Nephron progenitor cell (in vitro differentiated cells): ENCODE measurements around the gene NFIA.

Experiments used
- DNase-seq: peaks from one replicate; pipeline ENCODE4 v3.0.0; 2021
- H3K27ac Mint-ChIP-seq: 2 replicates; pipeline ENCODE4 v1.8.0; 2021; ENCODE audit warnings: mild to moderate bottlenecking, moderate library complexity, mixed read lengths
- H3K27me3 Mint-ChIP-seq: 2 replicates; pipeline ENCODE4 v1.8.0; 2021; ENCODE audit warnings: mild to moderate bottlenecking, low read depth, mixed read lengths; ENCODE audit not compliant: poor library complexity
- H3K36me3 Mint-ChIP-seq: 2 replicates; pipeline ENCODE4 v1.8.0; 2021; ENCODE audit warnings: low read depth, mixed read lengths
- H3K4me1 Mint-ChIP-seq: 2 replicates; pipeline ENCODE4 v1.8.0; 2021; ENCODE audit warnings: mixed read lengths
- H3K4me3 Mint-ChIP-seq: 2 replicates; pipeline ENCODE4 v1.8.0; 2021; ENCODE audit warnings: mild to moderate bottlenecking, moderate library complexity, mixed read lengths
- H3K9me3 Mint-ChIP-seq: 2 replicates; pipeline ENCODE4 v1.8.0; 2021; ENCODE audit warnings: mild to moderate bottlenecking, moderate library complexity, mixed read lengths
- TF ChIP-seq, protein P1 (sequence below): fragments of 200-600 bp; sonication (generic); IDR thresholded peaks from 2 replicates; pipeline ENCODE4 v1.5.0; 2021; ENCODE audit warnings: antibody characterized with exemption

Gene NFIA

DNA sequence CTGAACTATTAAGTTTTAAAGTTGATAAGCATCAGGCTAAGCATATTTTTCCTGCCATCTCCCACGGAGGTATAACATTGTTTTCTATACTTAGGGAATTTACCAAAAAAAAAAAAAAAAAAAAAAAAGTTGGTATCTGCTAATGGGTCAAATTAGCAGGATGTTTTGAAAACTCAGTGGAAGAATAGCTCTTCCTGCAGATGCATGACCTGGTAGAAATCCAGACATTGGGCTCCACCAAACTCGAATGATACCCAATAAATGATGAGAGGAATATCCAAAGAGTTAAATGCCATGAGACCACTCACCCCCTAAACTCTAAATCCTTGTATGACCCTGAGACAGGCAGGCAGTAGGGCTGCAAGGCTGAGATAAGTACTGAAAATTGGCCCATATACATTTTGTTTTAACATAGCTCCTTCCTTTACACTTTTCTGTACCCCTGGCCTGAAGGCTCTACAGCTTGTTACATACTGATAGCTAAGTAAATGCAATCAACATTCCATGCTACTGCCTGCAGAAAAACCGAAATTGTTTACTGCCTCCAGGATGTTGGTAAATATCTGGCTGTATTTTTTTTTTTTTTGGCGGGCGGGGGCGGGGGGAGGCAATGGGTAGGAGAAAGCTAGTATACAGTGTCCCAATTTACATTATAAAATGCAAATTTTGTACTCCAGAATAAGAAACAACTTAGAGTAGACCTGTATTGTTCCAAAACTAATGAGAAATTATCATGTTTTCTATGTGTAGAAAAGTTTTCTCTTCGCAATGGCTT lies 57.6 kb downstream of the NFIA start:
- TF ChIP-seq, protein P1, sequence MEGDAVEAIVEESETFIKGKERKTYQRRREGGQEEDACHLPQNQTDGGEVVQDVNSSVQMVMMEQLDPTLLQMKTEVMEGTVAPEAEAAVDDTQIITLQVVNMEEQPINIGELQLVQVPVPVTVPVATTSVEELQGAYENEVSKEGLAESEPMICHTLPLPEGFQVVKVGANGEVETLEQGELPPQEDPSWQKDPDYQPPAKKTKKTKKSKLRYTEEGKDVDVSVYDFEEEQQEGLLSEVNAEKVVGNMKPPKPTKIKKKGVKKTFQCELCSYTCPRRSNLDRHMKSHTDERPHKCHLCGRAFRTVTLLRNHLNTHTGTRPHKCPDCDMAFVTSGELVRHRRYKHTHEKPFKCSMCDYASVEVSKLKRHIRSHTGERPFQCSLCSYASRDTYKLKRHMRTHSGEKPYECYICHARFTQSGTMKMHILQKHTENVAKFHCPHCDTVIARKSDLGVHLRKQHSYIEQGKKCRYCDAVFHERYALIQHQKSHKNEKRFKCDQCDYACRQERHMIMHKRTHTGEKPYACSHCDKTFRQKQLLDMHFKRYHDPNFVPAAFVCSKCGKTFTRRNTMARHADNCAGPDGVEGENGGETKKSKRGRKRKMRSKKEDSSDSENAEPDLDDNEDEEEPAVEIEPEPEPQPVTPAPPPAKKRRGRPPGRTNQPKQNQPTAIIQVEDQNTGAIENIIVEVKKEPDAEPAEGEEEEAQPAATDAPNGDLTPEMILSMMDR = no peak
- Mint-ChIP-seq H3K36me3 (no peaks in the 10 kb centered on the region), H3K4me1 (peaks cover 39% of the 10 kb centered on the region), H3K4me3 (no peak overlapping the region), H3K27ac (no peak overlapping the region), H3K27me3 (peaks cover 20% of the 10 kb centered on the region), H3K9me3 (no peaks in the 10 kb centered on the region)
- DNase-seq = no peak

DNA sequence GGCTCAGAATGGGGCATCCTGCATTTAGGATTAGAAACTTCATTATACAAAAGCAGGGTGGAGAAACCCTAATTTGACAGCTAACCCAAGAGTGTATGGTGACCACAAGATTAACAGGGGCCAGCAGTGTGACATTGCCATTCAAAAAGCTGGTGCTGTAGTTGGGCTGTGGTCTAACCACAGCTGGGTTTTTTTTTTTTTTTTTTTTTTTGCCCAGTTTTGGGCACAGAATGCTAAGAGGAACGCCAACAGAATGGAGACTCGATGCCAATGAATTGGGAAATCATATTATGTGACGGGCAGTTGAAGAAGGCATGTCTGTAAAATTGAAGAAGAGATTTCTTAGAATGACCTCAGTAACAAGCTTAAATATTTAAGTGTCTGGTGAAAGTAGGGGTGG lies 58.4 kb downstream of the NFIA start:
- H3K36me3 Mint-ChIP-seq = no peaks in the 10 kb centered on the region
- DNase-seq = no peak
- peaks cover 33% of the 10 kb centered on the region for H3K4me1 Mint-ChIP-seq
- H3K9me3 Mint-ChIP-seq = no peaks in the 10 kb centered on the region
- H3K27ac Mint-ChIP-seq = no peak overlapping the region
- H3K27me3 Mint-ChIP-seq = peaks cover 20% of the 10 kb centered on the region
- TF ChIP-seq, protein P1 = no peak
- no peak overlapping the region for H3K4me3 Mint-ChIP-seq

DNA sequence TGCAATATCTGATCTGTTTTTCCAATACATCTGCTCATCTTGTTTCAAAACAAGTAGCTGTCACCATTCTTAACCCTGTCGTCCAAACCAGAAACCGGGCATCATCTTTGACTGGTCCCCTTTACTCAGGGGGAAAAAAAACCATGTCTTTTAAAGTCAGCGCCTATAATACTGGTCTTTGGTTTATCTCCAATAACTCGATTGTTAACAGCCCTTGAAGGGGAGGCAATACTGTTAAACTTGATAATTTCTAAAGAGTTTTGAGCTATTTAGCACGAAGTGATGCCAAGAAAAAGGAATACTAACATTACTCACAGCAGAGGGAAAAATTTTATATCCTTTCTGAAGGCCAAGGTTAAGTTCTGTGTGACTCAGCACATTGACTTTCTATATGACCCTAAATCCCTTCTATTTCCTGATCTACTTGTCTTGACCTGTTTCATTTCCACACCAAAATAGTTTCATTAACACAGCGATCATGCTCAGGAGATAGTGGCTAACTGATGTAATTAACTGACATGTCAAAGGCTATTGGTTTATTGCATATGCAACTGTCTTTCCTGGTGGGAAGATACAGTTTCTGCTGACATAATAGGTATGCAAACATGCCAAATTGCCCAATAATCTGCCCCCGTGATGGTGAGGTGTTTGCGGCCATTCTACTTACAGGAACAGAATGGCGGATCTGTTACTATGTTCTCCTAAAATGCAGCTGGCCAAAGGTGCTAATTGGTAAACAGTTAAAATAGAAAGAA lies 59.1 kb downstream of the NFIA start:
- no peaks in the 10 kb centered on the region for H3K9me3 Mint-ChIP-seq
- peaks cover 20% of the 10 kb centered on the region for H3K27me3 Mint-ChIP-seq
- H3K27ac Mint-ChIP-seq = no peak overlapping the region
- DNase-seq = no peak
- TF ChIP-seq, protein P1 = no peak
- H3K4me1 Mint-ChIP-seq = peaks cover 35% of the 10 kb centered on the region
- H3K4me3 Mint-ChIP-seq = no peak overlapping the region
- H3K36me3 Mint-ChIP-seq = no peaks in the 10 kb centered on the region

DNA sequence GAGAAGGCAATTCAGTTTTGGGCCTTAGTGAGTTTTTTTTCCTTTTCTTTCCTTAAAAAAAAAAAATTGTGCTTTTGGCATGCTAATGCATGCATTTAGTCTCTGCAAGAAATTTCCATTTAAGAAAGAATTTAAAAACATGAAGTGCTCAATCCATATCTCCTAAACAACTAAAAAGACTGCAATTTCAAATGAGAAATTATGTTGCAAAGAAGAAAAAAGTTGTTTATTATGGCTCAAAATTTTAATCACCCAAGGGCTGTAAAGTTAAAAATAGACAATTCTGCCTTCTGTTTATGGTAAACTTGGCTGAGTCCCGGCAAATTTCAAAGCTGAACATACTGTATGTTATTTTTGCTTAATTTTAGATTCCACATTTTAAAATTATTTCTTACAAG lies 59.7 kb downstream of the NFIA start:
- Mint-ChIP-seq H3K4me1 (peaks cover 38% of the 10 kb centered on the region), H3K27ac (no peak overlapping the region), H3K9me3 (no peaks in the 10 kb centered on the region), H3K36me3 (no peaks in the 10 kb centered on the region), H3K27me3 (peaks cover 22% of the 10 kb centered on the region), H3K4me3 (no peak overlapping the region)
- TF ChIP-seq, protein P1 = no peak
- no peak for DNase-seq

GRCh38 chr1:61142726-61143500 lies 60.6 kb downstream of the NFIA start:
- Mint-ChIP-seq H3K27ac (no peak overlapping the region), H3K27me3 (peaks cover 28% of the 10 kb centered on the region), H3K4me3 (no peak overlapping the region), H3K4me1 (peaks cover 38% of the 10 kb centered on the region), H3K36me3 (no peaks in the 10 kb centered on the region), H3K9me3 (no peaks in the 10 kb centered on the region)
- TF ChIP-seq, protein P1 = no peak
- no peak for DNase-seq
